ENCODE measurements around the gene MYOM3.
"Not testable (repeated sequence)": the region's sequence is repeated elsewhere in the genome, so short reads cannot be mapped to it uniquely, and the experiment has no call there.

MYOM3 gene

DNA sequence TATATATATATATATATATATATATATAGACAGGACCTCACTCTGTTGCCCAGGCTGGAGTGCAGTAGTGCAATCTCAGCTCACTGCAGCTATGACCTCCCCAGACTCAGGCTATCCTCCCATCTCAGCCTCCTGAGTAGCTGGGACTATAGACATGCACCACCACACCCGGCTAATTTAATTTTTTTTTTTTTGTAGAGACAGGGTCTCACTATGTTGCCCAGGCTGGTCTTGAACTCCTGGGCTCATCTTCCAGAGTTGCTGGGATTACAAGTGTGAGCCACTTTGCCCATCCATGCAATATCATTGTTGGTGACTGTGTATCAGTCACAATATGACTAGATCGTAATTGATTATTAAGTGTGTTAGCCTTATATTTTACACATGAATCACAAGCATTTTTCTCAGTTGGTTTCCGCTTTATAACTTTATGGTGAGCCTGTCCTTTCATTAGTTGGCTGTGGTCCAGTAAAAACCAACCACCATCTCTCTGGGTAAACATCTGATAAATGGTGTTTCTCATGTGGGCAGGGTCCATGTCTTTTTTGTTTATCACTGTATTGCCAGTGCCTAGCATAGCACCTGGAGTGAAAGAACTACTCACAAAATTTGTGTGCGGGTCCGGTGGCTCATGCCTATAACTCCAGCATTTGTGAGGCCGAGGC is 63.6 kb downstream of the MYOM3 start:
- TF ChIP-seq, protein P1, sequence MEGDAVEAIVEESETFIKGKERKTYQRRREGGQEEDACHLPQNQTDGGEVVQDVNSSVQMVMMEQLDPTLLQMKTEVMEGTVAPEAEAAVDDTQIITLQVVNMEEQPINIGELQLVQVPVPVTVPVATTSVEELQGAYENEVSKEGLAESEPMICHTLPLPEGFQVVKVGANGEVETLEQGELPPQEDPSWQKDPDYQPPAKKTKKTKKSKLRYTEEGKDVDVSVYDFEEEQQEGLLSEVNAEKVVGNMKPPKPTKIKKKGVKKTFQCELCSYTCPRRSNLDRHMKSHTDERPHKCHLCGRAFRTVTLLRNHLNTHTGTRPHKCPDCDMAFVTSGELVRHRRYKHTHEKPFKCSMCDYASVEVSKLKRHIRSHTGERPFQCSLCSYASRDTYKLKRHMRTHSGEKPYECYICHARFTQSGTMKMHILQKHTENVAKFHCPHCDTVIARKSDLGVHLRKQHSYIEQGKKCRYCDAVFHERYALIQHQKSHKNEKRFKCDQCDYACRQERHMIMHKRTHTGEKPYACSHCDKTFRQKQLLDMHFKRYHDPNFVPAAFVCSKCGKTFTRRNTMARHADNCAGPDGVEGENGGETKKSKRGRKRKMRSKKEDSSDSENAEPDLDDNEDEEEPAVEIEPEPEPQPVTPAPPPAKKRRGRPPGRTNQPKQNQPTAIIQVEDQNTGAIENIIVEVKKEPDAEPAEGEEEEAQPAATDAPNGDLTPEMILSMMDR (IDR thresholded peaks at IDR 0.05; ENCODE audit: control insufficient read depth, insufficient read depth, low read depth, low read length, missing control alignments) = no peak
- no peak overlapping the region for H3K4me3 ChIP-seq (ENCODE audit: control insufficient read depth, low read depth, low read length)
- DNase-seq (ENCODE audit: low read depth) = no peak

DNA sequence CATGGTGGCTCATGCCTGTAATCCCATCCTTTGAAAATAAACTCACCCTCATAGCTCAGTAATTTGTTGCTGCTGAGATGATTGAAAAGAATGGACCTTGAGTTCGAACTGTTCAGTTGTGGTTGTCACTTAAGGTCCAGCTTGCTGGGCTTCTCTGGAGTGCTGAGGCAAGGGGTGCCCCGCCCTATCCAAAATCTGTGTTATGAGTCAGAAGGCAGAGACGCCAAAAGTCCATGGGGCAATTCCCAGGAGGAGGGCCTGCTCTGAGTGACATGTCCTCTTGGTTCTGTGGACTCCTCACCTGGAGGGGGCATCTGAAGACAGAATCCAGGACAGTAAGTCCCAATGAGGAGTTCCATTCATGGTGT is 64.8 kb downstream of the MYOM3 start:
- DNase-seq (ENCODE audit: low read depth) = no peak
- H3K4me3 ChIP-seq (ENCODE audit: control insufficient read depth, low read depth, low read length) = no peak overlapping the region
- TF ChIP-seq, protein P1 (IDR thresholded peaks at IDR 0.05; ENCODE audit: control insufficient read depth, insufficient read depth, low read depth, low read length, missing control alignments) = no peak

DNA sequence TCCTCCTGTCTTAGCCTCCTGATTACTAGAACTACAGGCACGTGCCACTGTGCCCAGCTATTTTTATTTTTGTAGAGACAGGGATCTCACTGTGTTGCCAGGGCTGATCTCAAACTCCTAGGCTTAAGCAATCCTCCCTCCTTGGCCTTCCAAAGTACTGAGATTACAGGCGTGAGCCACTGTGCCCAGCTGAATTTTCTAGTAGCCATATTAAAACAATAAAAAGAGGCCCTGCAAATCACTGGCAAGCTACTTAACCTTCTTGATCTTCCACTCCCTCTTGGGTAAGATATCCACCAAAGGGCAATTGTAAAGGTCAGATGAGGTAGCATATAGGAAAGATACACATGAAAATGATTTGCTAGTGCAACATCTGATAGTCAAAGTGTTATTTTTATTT is 66.2 kb downstream of the MYOM3 start:
- TF ChIP-seq, protein P1 (IDR thresholded peaks at IDR 0.05; ENCODE audit: control insufficient read depth, insufficient read depth, low read depth, low read length, missing control alignments) = no peak
- no peak overlapping the region for H3K4me3 ChIP-seq (ENCODE audit: control insufficient read depth, low read depth, low read length)
- DNase-seq (ENCODE audit: low read depth) = no peak

DNA sequence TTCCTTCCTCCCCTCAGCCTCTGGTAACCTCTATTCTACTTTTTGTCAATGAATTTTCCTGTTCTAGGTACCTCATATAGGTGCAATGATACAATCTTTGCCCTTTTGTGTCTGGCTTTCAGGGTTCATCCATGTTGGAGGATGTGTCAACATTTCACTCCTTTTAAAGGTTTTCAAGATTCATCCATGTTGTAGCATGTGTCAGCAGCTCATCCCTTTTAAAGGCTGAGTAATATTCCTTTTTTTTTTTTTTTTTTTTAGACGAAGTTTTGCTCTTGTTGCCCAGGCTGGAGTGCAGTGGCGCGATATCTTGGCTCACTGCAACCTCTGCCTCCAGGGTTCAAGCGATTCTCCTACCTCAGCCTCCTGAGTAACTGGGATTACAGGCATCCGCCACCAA is 67.3 kb downstream of the MYOM3 start:
- H3K4me3 ChIP-seq (ENCODE audit: control insufficient read depth, low read depth, low read length); DNase-seq (ENCODE audit: low read depth): not testable (repeated sequence)

DNA sequence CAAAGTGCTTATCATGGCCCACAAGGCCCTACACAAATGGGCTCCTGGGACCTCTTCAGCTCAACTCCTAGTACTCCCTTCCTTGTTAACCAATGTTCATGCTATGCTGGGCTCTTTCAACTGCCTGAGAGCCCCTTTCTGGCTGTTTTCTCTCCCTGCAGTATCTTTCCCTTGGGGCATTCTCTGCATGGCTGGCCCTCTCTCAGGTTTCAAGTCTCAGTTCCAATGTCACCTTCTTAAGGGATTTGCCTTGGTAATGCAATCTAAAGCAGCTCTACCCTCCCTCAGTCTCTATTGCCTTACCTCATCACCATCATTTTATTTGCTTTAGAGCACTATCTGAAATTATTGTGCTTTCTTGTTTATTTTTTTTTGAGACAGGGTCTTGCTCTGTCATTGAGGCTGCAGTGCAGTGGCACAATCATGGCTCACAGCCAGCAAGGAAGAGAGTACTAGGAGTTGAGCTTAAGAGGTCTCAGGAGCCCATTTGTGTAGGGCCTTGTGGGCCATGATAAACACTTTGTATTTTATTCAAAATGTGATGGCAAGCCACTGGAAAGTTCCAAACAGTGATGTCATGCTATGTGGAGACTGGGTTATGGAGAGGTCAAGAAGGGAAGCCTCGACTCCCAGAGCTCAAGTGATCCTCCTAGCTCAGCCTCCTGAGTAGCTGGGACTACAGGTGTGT is 68.4 kb downstream of the MYOM3 start:
- no peak overlapping the region for H3K4me3 ChIP-seq (ENCODE audit: control insufficient read depth, low read depth, low read length)
- TF ChIP-seq, protein P1 (IDR thresholded peaks at IDR 0.05; ENCODE audit: control insufficient read depth, insufficient read depth, low read depth, low read length, missing control alignments) = no peak
- no peak for DNase-seq (ENCODE audit: low read depth)

DNA sequence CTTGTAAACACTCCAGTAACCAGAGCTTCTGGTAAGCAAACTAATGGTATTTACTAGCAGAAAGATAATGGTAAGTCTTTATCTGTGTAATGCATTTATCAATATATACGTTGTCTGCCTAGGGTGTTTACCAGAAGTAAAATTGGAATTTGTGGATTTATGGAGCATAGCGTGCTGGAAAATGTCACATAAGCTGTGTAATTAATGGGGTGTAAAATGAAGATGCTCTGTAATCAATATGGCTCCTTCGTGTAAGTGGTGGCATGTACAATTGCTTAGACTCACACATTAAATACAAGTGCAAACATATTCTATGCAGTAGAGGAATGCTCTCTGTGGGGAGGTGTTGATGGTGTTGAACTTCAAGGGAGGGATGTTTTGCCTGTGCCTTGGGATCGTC is 69.6 kb downstream of the MYOM3 start:
- TF ChIP-seq, protein P1 (IDR thresholded peaks at IDR 0.05; ENCODE audit: control insufficient read depth, insufficient read depth, low read depth, low read length, missing control alignments) = no peak
- no peak for DNase-seq (ENCODE audit: low read depth)
- no peak overlapping the region for H3K4me3 ChIP-seq (ENCODE audit: control insufficient read depth, low read depth, low read length)

DNA sequence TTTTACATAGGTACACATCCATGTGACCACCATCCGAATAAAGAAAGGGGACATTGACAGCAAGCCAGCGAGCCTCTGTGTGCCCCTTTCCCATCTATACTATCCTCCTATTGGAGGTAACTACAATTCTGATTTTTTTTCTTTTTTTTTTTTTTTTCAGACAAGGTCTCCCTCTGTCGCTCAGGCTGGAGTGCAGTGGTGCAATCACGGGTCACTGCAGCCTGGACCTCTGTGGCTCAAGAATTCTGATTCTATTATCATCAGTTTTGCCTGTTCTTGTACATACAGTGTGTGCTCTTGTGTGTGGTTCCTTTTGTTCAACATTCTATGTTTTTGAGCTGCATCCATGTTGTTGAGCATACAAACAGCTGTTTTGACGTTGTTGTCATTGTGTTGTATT is 75.8 kb downstream of the MYOM3 start:
- DNase-seq (ENCODE audit: low read depth) = no peak
- TF ChIP-seq, protein P1 (IDR thresholded peaks at IDR 0.05; ENCODE audit: control insufficient read depth, insufficient read depth, low read depth, low read length, missing control alignments) = no peak
- no peak overlapping the region for H3K4me3 ChIP-seq (ENCODE audit: control insufficient read depth, low read depth, low read length)

Data from AG09309 (cell line).